GM21423 (cell line): ENCODE data around the gene CD151.
A peak's percentile ranks its signal among the peaks of the same experiment; 100 is the strongest.

Experiments used
- ATAC-seq: cut with Tn5 transposase; IDR thresholded peaks from one replicate; pipeline ENCODE4 v1.9.1; 2021; ENCODE audit warnings: mild to moderate bottlenecking, moderate library complexity; ENCODE audit not compliant: unreplicated experiment

Gene CD151

GRCh38 chr11:796565-797295 lies 36.0 kb upstream of the CD151 start:
- ATAC-seq: no peak

DNA sequence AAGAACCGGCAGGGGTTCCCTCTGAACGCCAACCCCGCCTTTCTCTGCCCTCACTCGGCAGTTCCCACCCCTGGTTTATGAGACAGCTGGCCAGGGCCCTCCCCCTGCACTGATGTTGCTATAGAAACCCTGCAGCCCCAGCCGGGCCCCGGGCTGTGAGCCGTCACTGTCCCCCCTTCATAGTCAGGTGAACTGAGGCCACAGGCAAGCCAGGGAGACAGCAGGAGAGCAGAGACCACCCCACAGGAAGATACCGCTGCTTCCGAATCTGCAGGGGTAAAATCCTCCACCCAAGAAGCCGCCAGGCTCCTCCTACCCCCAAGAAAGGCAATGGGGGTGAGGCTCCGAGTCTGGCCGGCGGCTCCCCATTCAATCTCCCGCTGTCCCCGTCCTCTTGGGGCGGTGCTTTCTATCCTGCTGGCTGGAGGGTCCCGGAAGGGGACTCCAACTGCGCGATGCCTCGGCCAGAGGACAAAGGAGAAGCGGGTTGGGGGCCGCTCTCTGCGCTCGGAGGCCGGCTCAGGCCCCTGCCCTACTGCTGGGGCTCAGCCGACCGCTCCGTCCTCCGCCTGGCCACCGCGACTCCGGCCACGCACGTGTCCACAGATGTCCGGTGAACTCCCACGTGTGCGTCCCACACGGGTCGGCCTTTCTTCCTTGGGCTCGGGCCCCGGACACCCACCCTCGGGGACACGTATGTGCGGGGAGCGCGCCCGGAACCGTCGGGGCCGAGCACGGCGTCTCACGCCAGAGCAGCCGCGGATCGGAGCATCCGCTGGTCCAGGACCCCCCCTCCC lies 35.3 kb upstream of the CD151 start:
- ATAC-seq: peak; percentile 34

GRCh38 chr11:798093-798713 lies 34.5 kb upstream of the CD151 start, which contains the start of gene SLC25A22:
Gene SLC25A22 (minus strand): TSS chr11:798281. CDS start chr11:795006, 3,275 bp downstream.
- peak; percentile 53 for ATAC-seq

DNA sequence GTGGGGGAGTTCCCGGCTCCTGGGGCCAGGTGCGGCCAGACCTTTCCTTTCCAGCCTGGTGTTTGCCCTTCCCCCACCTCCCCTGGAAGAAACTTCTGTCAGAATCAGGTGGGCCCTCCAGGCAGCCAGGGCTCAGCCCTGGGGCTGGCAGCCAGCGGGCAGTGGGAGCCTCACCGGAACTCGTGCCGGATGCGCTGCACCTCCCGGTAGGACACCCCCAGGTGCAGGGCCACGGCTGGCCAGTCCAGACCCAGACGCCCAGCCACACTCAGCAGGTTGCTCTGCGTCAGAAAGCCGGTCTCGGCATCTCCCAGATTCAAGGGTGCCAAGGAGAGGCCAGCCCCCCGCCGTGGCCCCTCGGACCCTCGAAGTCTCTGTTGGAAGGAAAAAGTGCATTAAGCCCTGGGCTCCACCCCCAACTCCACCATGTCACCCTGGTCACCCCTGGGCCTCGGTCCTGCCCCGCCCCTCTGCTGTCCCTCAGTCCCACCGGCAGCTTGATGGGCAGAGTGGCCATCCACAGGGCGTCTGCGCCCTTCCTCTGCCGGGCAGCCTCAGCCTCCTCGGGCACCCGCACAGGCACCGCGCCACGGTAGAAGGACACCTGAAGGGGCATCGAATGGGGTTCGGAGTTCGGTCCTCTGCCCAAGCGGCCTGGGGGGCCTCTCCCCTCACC lies 33.0 kb upstream of the CD151 start:
- ATAC-seq: no peak

GRCh38 chr11:800473-800872 lies 32.3 kb upstream of the CD151 start:
- no peak for ATAC-seq

DNA sequence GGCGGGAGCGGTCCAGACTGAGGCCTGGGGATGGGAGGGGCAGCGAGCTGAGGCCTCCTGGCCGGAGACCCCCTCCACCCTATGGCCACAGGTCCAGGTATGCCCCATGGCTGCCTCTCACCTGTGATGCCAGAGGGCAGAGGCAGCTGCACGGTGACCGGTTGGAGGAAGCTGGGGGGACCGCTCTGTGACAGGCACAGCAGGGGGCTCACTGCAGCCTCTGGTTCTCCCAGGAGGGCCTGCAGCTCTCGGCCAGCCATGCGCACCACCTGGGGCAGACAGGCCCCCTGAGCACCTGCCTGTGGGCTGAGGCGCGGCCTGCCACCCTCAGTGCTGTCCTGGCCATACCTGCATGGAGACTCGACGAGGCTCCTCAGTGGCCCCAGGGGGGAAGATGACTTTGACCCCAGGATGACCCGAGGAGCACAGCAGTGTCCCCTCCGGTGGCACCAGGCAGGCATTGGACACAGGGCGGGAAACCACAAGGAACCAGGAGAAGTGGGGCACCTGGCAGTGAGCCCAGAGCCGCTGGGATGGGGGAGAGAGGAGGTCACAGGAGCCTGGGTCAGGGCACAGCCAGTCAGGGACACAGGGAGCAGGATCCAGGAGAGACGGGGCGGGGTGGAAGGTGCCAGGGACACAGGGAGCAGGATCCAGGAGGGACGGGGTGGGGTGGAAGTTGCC lies 31.5 kb upstream of the CD151 start:
- no peak for ATAC-seq

DNA sequence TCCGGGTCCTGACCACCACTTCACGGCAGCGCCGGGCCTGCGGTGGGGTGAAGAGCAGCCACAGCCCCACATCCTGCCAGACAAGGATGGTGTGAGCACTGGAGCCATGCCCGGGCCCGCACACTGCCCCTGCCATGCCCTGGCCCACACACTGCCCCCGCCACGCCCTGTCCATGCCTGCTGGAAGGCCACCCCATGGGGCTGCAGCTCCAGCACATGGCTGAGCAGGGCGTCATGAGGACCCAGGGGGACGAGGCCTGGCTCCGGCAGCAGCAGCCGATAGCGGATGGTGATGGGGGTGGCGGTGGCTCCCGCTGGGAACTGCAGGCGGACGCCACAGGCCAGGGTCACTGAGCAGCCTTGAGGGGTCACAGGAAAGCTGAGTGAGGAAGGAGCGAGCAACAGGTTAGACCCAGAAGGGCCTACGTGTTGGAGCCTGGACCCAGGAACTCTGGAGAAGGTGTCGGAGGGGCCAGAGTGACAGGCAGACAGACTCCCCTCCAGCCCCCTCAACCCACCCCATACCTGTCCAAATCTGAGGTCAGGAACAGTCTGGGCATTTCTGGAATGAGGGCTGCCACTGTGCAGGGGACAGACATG lies 30.6 kb upstream of the CD151 start:
- ATAC-seq: no peak

DNA sequence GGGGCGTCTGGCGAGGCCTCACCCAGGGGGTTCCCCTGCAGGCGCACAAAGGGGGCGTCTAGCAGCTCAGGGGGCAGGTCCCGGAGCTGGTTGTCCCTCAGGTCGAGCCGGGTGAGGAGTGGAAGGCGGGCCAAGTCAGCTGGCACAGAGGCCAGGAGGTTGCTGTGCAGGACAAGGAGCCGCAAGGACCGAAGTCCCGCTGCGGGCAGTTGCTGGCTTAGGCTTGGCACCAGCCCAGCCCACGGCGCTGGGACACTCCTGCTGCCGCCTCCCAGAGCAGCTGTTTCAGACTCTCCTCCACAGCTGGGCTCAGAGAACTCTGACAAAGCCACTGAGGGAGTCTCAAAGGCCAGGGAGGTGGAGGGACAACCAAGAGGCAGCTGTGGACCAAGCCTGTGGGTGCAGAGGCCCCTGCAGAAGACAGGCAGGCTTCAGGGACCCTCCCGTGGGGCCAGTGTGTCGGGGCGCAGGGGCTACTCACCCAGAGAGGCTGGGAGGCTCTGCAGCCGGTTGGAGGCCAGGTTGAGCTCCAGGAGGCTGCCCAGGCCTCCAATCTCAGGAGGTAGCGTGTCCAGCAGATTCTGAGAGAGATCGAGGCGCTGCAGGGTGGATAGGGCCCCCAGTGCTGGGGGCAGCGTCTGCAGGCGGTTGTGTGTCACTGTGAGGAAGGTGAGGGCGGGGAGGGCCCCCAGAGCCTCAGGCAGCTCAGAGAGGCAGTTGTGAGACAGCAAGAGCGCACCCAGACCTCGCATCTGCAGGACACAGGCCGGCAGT lies 29.9 kb upstream of the CD151 start:
- no peak for ATAC-seq

GRCh38 chr11:803467-803742 lies 29.3 kb upstream of the CD151 start:
- ATAC-seq: no peak

DNA sequence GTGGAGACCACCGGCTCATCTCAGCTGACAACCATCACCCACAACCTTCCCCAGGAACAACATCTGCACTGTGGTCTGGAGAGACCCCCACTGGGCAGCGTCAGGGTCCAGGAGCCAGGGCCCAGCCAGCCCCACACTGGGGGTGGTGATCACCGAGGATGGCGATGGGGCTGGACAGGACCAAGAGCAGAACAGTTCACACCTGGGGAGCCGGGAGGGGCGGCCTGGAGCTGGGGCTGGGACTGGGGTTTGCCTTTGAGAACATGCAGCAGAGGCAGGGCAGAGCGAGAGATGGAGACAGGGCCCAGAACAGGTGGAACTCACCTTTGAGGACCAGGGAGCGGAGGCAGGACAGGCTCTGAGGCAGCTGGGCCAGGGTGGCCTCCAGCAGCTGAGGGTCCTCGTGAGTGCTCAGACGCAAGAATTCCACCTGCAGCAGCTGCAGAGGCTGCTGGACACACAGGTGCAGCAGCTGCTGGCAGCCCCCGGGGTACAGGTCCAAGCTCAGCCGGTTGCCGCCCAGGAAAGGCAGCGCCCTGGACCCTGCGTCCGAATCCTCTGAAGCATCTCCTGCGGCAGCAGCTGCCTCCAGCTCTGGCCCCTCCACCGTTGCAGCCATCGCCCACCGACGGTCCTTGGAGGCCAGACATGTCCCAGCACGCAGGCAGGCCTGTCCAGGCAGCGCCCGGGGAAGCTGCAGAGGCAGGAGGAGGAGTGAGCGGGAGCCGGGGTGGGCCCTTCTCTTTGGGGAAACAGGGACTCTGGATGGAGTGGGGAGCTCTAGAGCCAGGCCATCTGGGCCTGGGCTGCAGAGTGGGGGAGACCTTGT lies 28.8 kb upstream of the CD151 start:
- ATAC-seq: no peak

DNA sequence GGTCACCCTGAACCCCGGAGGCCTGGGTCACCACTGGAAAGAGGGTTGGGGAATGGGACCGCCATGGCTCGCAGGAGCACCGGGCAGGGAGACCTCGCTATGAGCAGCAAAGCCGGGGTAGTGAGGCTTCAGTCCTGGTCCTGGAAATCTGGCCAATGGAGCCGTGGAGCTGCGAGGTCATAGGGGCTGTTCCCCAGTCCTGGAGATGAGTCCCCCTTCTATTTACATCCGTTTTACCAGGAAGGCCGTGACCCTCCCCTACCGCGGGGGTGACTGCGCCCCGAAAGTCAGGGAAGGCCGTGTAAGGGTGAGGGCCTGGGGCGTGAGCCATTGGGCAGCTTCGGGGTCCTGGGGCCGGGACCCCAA lies 28.2 kb upstream of the CD151 start:
- no peak for ATAC-seq

GRCh38 chr11:808427-809286 lies 24.1 kb upstream of the CD151 start:
- no peak for ATAC-seq

DNA sequence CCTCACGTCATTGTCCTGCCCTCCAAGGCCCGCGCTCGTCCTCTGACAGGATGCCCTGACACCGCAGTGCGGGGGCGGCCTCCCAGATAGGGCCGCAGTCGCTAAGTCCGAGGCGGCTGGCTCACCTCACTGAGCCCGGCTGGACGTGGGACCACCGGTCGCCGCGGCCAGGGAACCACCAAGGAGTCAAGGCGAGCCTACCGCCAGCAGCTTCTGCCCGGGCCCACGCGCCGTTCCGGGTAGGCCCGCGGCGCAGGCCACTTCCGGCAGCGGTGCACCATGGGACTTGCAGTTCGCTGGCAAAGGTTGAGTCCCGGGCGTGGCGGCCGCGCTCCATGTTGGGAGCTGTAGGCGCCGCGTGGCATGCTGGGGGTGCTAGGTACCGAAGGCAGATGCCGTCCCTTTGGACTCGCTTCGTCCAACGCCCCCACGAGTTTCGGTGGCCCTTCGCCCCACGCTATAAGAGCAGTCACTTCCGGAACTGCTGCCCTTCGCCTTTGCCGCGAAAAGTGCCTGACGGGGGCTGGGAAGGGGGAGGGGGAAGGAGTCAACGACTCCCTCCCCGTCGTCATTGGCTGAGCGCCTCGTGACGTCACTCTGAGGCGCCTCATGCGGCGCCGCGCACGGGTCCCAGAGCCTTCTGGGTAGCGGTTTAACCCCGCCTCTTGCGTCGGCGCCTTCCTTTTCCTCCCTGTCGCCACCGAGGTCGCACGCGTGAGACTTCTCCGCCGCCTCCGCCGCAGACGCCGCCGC lies 23.3 kb upstream of the CD151 start, which contains the start of gene RPLP2:
TSS of gene RPLP2 (plus strand) at position 681 of the 753 bp plus-strand sequence. CDS start 268 bp downstream, outside the sequence.
- ATAC-seq: peak; percentile 71

GRCh38 chr11:810040-810567 lies 22.6 kb upstream of the CD151 start:
- peak; percentile 5 for ATAC-seq

GRCh38 chr11:811446-812245 lies 21.1 kb upstream of the CD151 start:
- no peak for ATAC-seq

- ATAC-seq: no peak
Observed at GRCh38 chr11:812390-812789, 20.4 kb upstream of the CD151 start.
